ENCODE measurements around the gene PRAC1. TPM values are rescaled to one million over a fixed set of nuclear protein-coding genes. Genes with fewer than 3 reads are reported as not detected.

PRAC1 gene
- total and polyA plus RNA-seq, 2 of the 8 experiments (the other 6 are each of a cell fraction or from before 2014, with no cell fraction given) = not detected

- Histone ChIP-seq H3K4me1 (replicated peaks in 1 of 4; ENCODE audit: control insufficient read depth in 3 of 4, insufficient read depth in 4 of 4, low read length in 3 of 4) (no peaks in the 10 kb centered on the region; a peak in 2 of 7 replicates), H4K91ac (replicated peaks; ENCODE audit: insufficient read length, low read length) (no peak overlapping the region), H2AFZ (ENCODE audit: low read length) (no peak overlapping the region), H3K4me3 (ENCODE audit: extremely low read depth in 1 of 4, insufficient read depth in 2 of 4, low read depth in 3 of 4, low read length in 4 of 4) (no peak overlapping the region), H3K4me2 (ENCODE audit: insufficient read depth in 1 of 2, low read depth in 2 of 2, low read length in 2 of 2) (no peak overlapping the region), H3K36me3 (ENCODE audit: control insufficient read depth in 2 of 4, insufficient read depth in 4 of 4, low read length in 3 of 4) (peaks cover 0 to 5% (median 0%) of the 10 kb centered on the region in 4 experiments; a peak in 1 of 8 replicates), H3K9me3 (ENCODE audit: insufficient read depth in 2 of 2, low read depth in 1 of 2, low read length in 1 of 2) (no peaks in the 10 kb centered on the region), H2BK12ac (ENCODE audit: low read depth, low read length) (no peak overlapping the region), H3K27me3 (replicated peaks in 1 of 4; ENCODE audit: control insufficient read depth in 3 of 4, extremely low read depth in 1 of 4, insufficient read depth in 3 of 4, low read length in 3 of 4) (peaks cover 89 to 100% (median 100%) of the 10 kb centered on the region in 4 experiments), H3K56ac (replicated peaks; ENCODE audit: insufficient read length, low read depth, low read length) (no peak overlapping the region), H3K4ac (replicated peaks; ENCODE audit: insufficient read length, low read depth, low read length) (no peak overlapping the region), H3K23me2 (ENCODE audit: low read depth, low read length) (no peaks in the 10 kb centered on the region), H3K79me2 (ENCODE audit: control insufficient read depth in 1 of 2, insufficient read depth in 2 of 2, low read length in 2 of 2) (no peaks in the 10 kb centered on the region), H3K79me1 (ENCODE audit: low read depth, low read length) (no peaks in the 10 kb centered on the region), H2BK20ac (ENCODE audit: low read length) (no peak overlapping the region), H2BK5ac (ENCODE audit: low read depth, low read length) (no peak overlapping the region), H2BK120ac (replicated peaks; ENCODE audit: low read depth, low read length) (no peak overlapping the region), H3K23ac (ENCODE audit: insufficient read length) (no peak overlapping the region), H4K20me1 (replicated peaks in 1 of 2; ENCODE audit: control insufficient read depth in 1 of 2, insufficient read depth in 2 of 2, low read length in 2 of 2) (peaks cover 12 to 25% of the 10 kb centered on the region in 2 experiments), H3K27ac (ENCODE audit: low read depth, low read length) (no peak overlapping the region), H2AK5ac (ENCODE audit: low read depth, low read length) (no peak overlapping the region), H4K5ac (ENCODE audit: insufficient read length, low read depth, low read length) (no peak overlapping the region), H3K14ac (ENCODE audit: insufficient read length) (no peak overlapping the region), H4K8ac (ENCODE audit: extremely low read depth, insufficient read depth, low read length) (no peak overlapping the region), H3K18ac (ENCODE audit: extremely low read depth, low read length) (no peak overlapping the region), H3K9ac (replicated peaks in 1 of 4; ENCODE audit: extremely low read depth in 1 of 4, low read depth in 3 of 4, low read length in 3 of 4) (no peak overlapping the region), H2BK15ac (ENCODE audit: low read length) (no peak overlapping the region)
- no peak for FAIRE-seq
- no peak for TF ChIP-seq KDM1A (IDR thresholded peaks at IDR 0.05; ENCODE audit: borderline replicate concordance, low read length)
- POLR2A ChIA-PET (ENCODE audit: partially characterized antibody) = no interaction called here
- WGBS, 2 experiments (ENCODE audit: extremely low coverage in 1 of 2, insufficient coverage in 1 of 2, insufficient read length in 1 of 2, insufficient replicate concordance in 2 of 2, low coverage in 1 of 2, low lambda C conversion rate in 2 of 2, missing lambda C conversion rate in 1 of 2) = 70% methylated on average over 4 of the region's 4 CpGs; no CpG with 5 or more reads in 1 of the 2 experiments
- no peak for DNase-seq (ENCODE audit: low read depth in 1 of 2, low spot score in 2 of 2)
- CTCF ChIA-PET (ENCODE audit: partially characterized antibody) = interaction anchor here (0.7 to 10.1 kb wide), 14 partner anchors 8 to 128 kb away, joined by 3 to 145 read pairs (median 4); partner anchors contain the start of genes HOXB13, PRAC1 and PRAC2
These were observed 15.2 kb upstream of the PRAC1 start for GRCh38 chr17:48737330-48738043.
